ENCODE data around the gene PPFIBP2. TPM values are rescaled to one million over a fixed set of nuclear protein-coding genes. Genes with fewer than 3 reads are reported as not detected.

Gene PPFIBP2
- total and polyA plus RNA-seq, 12 donors: 11.4 to 36.5 (median 21.1) TPM

DNA sequence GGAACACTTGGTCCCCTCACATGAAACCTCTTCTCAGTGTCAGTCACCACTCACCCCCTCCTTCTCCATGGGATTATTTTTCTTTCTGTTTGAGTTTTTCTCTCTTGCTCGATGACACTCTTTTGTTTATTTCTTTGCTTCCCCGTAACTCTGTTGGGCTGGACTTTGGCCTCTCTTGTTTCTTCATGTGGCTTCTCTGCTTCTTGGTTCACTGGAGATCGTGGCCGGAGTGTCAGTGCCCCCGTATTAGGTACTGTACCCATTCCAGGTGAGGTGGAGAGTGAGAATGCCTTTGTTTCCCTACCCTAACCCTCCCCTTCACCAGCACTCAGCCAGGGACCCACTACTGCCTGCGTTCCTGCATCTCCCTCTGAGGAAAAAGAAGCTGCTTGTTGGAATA lies 127.0 kb downstream of the PPFIBP2 start:
- Histone ChIP-seq H3K4me1 (replicated peaks in 1 of 2) (no peaks in the 10 kb centered on the region), H3K36me3 (replicated peaks in 1 of 2) (peaks cover 0 to 18% of the 10 kb centered on the region in 2 donors), H3K4me3 (no peak overlapping the region), H3K27me3 (no peaks in the 10 kb centered on the region), H3K27ac (no peak overlapping the region), H3K9me3 (replicated peaks in 1 of 3) (no peaks in the 10 kb centered on the region)
- 90 to 96% (median 93%) methylated on average over 6 of the region's 6 CpGs for WGBS, 4 donors
- TF ChIP-seq, protein P1, sequence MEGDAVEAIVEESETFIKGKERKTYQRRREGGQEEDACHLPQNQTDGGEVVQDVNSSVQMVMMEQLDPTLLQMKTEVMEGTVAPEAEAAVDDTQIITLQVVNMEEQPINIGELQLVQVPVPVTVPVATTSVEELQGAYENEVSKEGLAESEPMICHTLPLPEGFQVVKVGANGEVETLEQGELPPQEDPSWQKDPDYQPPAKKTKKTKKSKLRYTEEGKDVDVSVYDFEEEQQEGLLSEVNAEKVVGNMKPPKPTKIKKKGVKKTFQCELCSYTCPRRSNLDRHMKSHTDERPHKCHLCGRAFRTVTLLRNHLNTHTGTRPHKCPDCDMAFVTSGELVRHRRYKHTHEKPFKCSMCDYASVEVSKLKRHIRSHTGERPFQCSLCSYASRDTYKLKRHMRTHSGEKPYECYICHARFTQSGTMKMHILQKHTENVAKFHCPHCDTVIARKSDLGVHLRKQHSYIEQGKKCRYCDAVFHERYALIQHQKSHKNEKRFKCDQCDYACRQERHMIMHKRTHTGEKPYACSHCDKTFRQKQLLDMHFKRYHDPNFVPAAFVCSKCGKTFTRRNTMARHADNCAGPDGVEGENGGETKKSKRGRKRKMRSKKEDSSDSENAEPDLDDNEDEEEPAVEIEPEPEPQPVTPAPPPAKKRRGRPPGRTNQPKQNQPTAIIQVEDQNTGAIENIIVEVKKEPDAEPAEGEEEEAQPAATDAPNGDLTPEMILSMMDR (IDR thresholded peaks at IDR 0.05): no peak
- no peak for TF ChIP-seq POLR2A (IDR thresholded peaks at IDR 0.05)
- DNase-seq: no peak
- intact Hi-C loops (cut with DNase I): no loop called here

DNA sequence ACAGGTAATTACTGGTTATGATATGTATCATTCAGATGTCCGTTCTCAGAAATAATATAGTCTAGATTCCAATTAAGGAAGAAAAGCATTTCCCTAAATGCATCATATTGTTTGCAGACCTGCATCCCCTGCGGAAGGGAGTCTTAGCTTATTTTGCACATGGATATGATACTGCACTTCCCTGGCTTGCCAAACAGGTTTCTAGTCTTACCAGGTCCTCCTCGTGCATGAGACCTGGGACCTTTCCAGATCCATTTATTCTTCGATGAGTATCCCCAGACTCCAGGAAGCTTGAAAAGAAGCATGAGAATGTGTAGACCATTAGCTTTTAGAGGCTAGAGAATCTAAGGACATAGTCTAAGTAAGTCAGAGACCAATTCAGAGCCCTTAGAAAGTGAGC lies 128.9 kb downstream of the PPFIBP2 start:
- Histone ChIP-seq H3K27me3 (no peaks in the 10 kb centered on the region), H3K27ac (no peak overlapping the region), H3K4me1 (replicated peaks in 1 of 2) (no peaks in the 10 kb centered on the region), H3K36me3 (replicated peaks in 1 of 2) (peaks cover 0 to 18% of the 10 kb centered on the region in 2 donors), H3K4me3 (no peak overlapping the region), H3K9me3 (replicated peaks in 1 of 3) (no peaks in the 10 kb centered on the region)
- intact Hi-C loops (cut with DNase I): no loop called here
- TF ChIP-seq POLR2A (IDR thresholded peaks at IDR 0.05): no peak
- TF ChIP-seq, protein P1 (IDR thresholded peaks at IDR 0.05): no peak
- no peak for DNase-seq
- WGBS, 4 donors: 56 to 71% (median 63%) methylated on average over 4 of the region's 4 CpGs

DNA sequence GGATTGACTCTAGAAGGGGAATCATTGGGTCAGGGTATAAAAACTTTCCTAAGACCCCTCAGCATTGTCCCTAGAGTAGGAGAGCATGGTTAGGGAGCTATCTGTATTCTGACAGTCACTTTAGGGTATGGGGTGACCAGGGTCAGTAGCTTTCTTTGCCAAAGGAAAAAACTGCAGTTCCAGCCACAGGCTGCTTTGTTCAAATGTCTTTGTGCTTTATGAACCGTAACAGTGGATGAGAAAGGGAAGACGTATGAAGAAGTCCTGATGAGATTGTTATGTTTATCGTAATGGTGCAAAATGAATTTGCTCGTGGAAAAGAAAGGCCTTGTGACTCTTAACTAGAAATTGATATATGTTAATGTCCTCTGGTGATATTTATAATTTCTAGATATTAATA lies 129.5 kb downstream of the PPFIBP2 start:
- 82 to 85% (median 85%) methylated on average over 4 of the region's 4 CpGs for WGBS, 4 donors
- no peaks in the 10 kb centered on the region for H3K9me3 ChIP-seq (replicated peaks in 1 of 3)
- H3K4me1 ChIP-seq (replicated peaks in 1 of 2): no peaks in the 10 kb centered on the region
- H3K27ac ChIP-seq: no peak overlapping the region
- TF ChIP-seq, protein P1 (IDR thresholded peaks at IDR 0.05): no peak
- no peak for TF ChIP-seq POLR2A (IDR thresholded peaks at IDR 0.05)
- intact Hi-C loops (cut with DNase I): no loop called here
- H3K4me3 ChIP-seq: no peak overlapping the region
- DNase-seq: no peak
- H3K36me3 ChIP-seq (replicated peaks in 1 of 2): peaks cover 0 to 19% of the 10 kb centered on the region in 2 donors
- H3K27me3 ChIP-seq: no peaks in the 10 kb centered on the region

GRCh38 chr11:7645206-7645605 lies 131.4 kb downstream of the PPFIBP2 start:
- intact Hi-C loops (cut with DNase I): no loop called here
- no peaks in the 10 kb centered on the region for H3K27me3 ChIP-seq
- H3K4me3 ChIP-seq: no peak overlapping the region
- DNase-seq: no peak
- H3K27ac ChIP-seq: no peak overlapping the region
- H3K9me3 ChIP-seq (replicated peaks in 1 of 3): no peaks in the 10 kb centered on the region
- peaks cover 0 to 38% of the 10 kb centered on the region in 2 donors for H3K36me3 ChIP-seq (replicated peaks in 1 of 2)
- TF ChIP-seq, protein P1 (IDR thresholded peaks at IDR 0.05): no peak
- WGBS, 4 donors: 89 to 93% (median 90%) methylated on average over 3 of the region's 3 CpGs
- H3K4me1 ChIP-seq (replicated peaks in 1 of 2): no peaks in the 10 kb centered on the region

Data from adrenal gland (tissue), 12 donors.